Effector memory CD4-positive, alpha-beta T cell (primary cell): ENCODE measurements around the gene DIAPH3.

Experiments used
- DNase-seq, 3 donors: peaks; one replicate each; pipeline ENCODE4 v3.0.0-alpha.2; 2020
- H3K27ac ChIP-seq: 2 replicates; pipeline ENCODE4 v1.7.0; 2013; ENCODE audit warnings: mild to moderate bottlenecking, low read length, moderate library complexity; ENCODE audit not compliant: insufficient read depth, poor library complexity, severe bottlenecking
- H3K27me3 ChIP-seq: replicated peaks from 2 replicates; pipeline ENCODE4 v1.7.0; 2013; ENCODE audit warnings: mild to moderate bottlenecking, low read length; ENCODE audit not compliant: insufficient read depth, control insufficient read depth, poor library complexity, severe bottlenecking
- H3K36me3 ChIP-seq: 2 replicates; pipeline ENCODE4 v1.7.0; 2013; ENCODE audit warnings: mild to moderate bottlenecking, low read length, moderate library complexity; ENCODE audit not compliant: control insufficient read depth, insufficient read depth
- H3K4me1 ChIP-seq: 2 replicates; pipeline ENCODE4 v1.7.0; 2013; ENCODE audit warnings: low read length, mild to moderate bottlenecking; ENCODE audit not compliant: control insufficient read depth, insufficient read depth, poor library complexity, severe bottlenecking
- H3K4me3 ChIP-seq: 2 replicates; pipeline ENCODE4 v1.7.0; 2013; ENCODE audit warnings: low read length, low read depth, mild to moderate bottlenecking; ENCODE audit not compliant: insufficient read depth, poor library complexity, severe bottlenecking
- H3K9me3 ChIP-seq: 2 replicates; pipeline ENCODE4 v1.7.0; 2013; ENCODE audit warnings: mild to moderate bottlenecking, low read length, moderate library complexity; ENCODE audit not compliant: control insufficient read depth

DIAPH3 gene

GRCh38 chr13:60001889-60002288 is 161.8 kb downstream of the DIAPH3 start:
- Histone ChIP-seq H3K36me3 (no peaks in the 10 kb centered on the region), H3K9me3 (no peaks in the 10 kb centered on the region), H3K4me1 (no peaks in the 10 kb centered on the region), H3K4me3 (no peak overlapping the region), H3K27me3 (no peaks in the 10 kb centered on the region), H3K27ac (no peak overlapping the region)
- no peak for DNase-seq

GRCh38 chr13:60000976-60001375 is 162.8 kb downstream of the DIAPH3 start:
- no peak for DNase-seq
- Histone ChIP-seq H3K27me3 (no peaks in the 10 kb centered on the region), H3K27ac (no peak overlapping the region), H3K36me3 (no peaks in the 10 kb centered on the region), H3K4me1 (no peaks in the 10 kb centered on the region), H3K4me3 (no peak overlapping the region), H3K9me3 (no peaks in the 10 kb centered on the region)

GRCh38 chr13:60000081-60000480 is 163.6 kb downstream of the DIAPH3 start:
- Histone ChIP-seq H3K36me3 (no peaks in the 10 kb centered on the region), H3K27ac (no peak overlapping the region), H3K9me3 (no peaks in the 10 kb centered on the region), H3K27me3 (no peaks in the 10 kb centered on the region), H3K4me1 (no peaks in the 10 kb centered on the region), H3K4me3 (no peak overlapping the region)
- no peak for DNase-seq

- Histone ChIP-seq H3K27me3 (no peaks in the 10 kb centered on the region), H3K9me3 (no peaks in the 10 kb centered on the region), H3K27ac (no peak overlapping the region), H3K36me3 (no peaks in the 10 kb centered on the region), H3K4me1 (no peaks in the 10 kb centered on the region), H3K4me3 (no peak overlapping the region)
- no peak for DNase-seq
Measured at GRCh38 chr13:59997976-59998375, 165.8 kb downstream of the DIAPH3 start.

GRCh38 chr13:59996461-59996980 is 167.2 kb downstream of the DIAPH3 start:
- Histone ChIP-seq H3K36me3 (no peaks in the 10 kb centered on the region), H3K4me3 (no peak overlapping the region), H3K4me1 (no peaks in the 10 kb centered on the region), H3K27me3 (no peaks in the 10 kb centered on the region), H3K27ac (no peak overlapping the region), H3K9me3 (no peaks in the 10 kb centered on the region)
- DNase-seq, result no peak

GRCh38 chr13:59991395-59991794 is 172.3 kb downstream of the DIAPH3 start:
- no peaks in the 10 kb centered on the region for H3K4me1 ChIP-seq
- no peak overlapping the region for H3K4me3 ChIP-seq
- no peak overlapping the region for H3K27ac ChIP-seq
- no peaks in the 10 kb centered on the region for H3K36me3 ChIP-seq
- no peak for DNase-seq
- no peaks in the 10 kb centered on the region for H3K9me3 ChIP-seq
- H3K27me3 ChIP-seq, result no peaks in the 10 kb centered on the region

- no peak overlapping the region for H3K4me3 ChIP-seq
- no peaks in the 10 kb centered on the region for H3K4me1 ChIP-seq
- no peaks in the 10 kb centered on the region for H3K27me3 ChIP-seq
- H3K9me3 ChIP-seq, result no peaks in the 10 kb centered on the region
- DNase-seq, result no peak
- no peak overlapping the region for H3K27ac ChIP-seq
- no peaks in the 10 kb centered on the region for H3K36me3 ChIP-seq
Measured at GRCh38 chr13:59982631-59983382, 180.9 kb downstream of the DIAPH3 start.

GRCh38 chr13:59979589-59979988 is 184.1 kb downstream of the DIAPH3 start:
- H3K9me3 ChIP-seq, result no peaks in the 10 kb centered on the region
- H3K27ac ChIP-seq, result no peak overlapping the region
- no peak for DNase-seq
- no peaks in the 10 kb centered on the region for H3K36me3 ChIP-seq
- H3K4me1 ChIP-seq, result no peaks in the 10 kb centered on the region
- no peaks in the 10 kb centered on the region for H3K27me3 ChIP-seq
- no peak overlapping the region for H3K4me3 ChIP-seq

- no peak for DNase-seq
- H3K4me3 ChIP-seq, result no peak overlapping the region
Measured at GRCh38 chr13:59978862-59979261, 184.9 kb downstream of the DIAPH3 start.

GRCh38 chr13:59976856-59977255 is 186.9 kb downstream of the DIAPH3 start:
- Histone ChIP-seq H3K27ac (no peak overlapping the region), H3K36me3 (no peaks in the 10 kb centered on the region), H3K27me3 (no peaks in the 10 kb centered on the region), H3K9me3 (no peaks in the 10 kb centered on the region), H3K4me3 (no peak overlapping the region), H3K4me1 (no peaks in the 10 kb centered on the region)
- no peak for DNase-seq

More at GRCh38 chr13:59978862-59979261, 184.9 kb downstream of the DIAPH3 start:
- no peaks in the 10 kb centered on the region for H3K27me3 ChIP-seq
- no peaks in the 10 kb centered on the region for H3K36me3 ChIP-seq
- H3K9me3 ChIP-seq, result no peaks in the 10 kb centered on the region
- H3K27ac ChIP-seq, result no peak overlapping the region
- H3K4me1 ChIP-seq, result no peaks in the 10 kb centered on the region
